Measurements from ENCODE around the gene RNF223.

GRCh38 chr1:1021920-1022259 is 52.2 kb downstream of the RNF223 start:
- no peak for TF ChIP-seq CTCF (IDR thresholded peaks at IDR 0.05; ENCODE audit: extremely low read depth in 1 of 2, insufficient read depth in 1 of 2, low read depth in 1 of 2, low read length in 2 of 2)
- TF ChIP-seq MAX (IDR thresholded peaks at IDR 0.05; ENCODE audit: insufficient read depth, insufficient read length), result no peak
- TF ChIP-seq GATA2 (IDR thresholded peaks at IDR 0.05; ENCODE audit: insufficient read depth, insufficient read length, low read depth, low read length), result no peak
- TF ChIP-seq POLR2AphosphoS5 (IDR thresholded peaks at IDR 0.05; ENCODE audit: insufficient read depth, low read depth, low read length), result no peak
- no peak for TF ChIP-seq EZH2 (IDR thresholded peaks at IDR 0.05; ENCODE audit: borderline replicate concordance, low read depth, low read length, severe bottlenecking)
- TF ChIP-seq POLR2A (IDR thresholded peaks at IDR 0.05; ENCODE audit: low read depth, low read length), result no peak
- TF ChIP-seq MYC (IDR thresholded peaks at IDR 0.05; ENCODE audit: low read depth, low read length), result no peak
- no peak for TF ChIP-seq FOS (IDR thresholded peaks at IDR 0.05; ENCODE audit: borderline replicate concordance, insufficient read depth, low read length)
- TF ChIP-seq JUN (IDR thresholded peaks at IDR 0.05; ENCODE audit: borderline replicate concordance, insufficient read depth, insufficient read length, low read depth), result no peak
